Kidney epithelial cell (primary cell): ENCODE results near the gene BMERB1. TPM values are rescaled to one million over a fixed set of nuclear protein-coding genes. Genes with fewer than 3 reads are reported as not detected.
"Not testable (repeated sequence)": the region's sequence is repeated elsewhere in the genome, so short reads cannot be mapped to it uniquely, and the experiment has no call there.

Experiments
- DNase-seq: peaks from one replicate; pipeline ENCODE4 v3.0.0-alpha.2; 2010; ENCODE audit warnings: low read depth
- H3K27me3 ChIP-seq: 2 replicates; pipeline ENCODE4 v1.6.0; 2011; ENCODE audit warnings: low read length; ENCODE audit not compliant: control insufficient read depth, insufficient read depth
- H3K36me3 ChIP-seq: 2 replicates; pipeline ENCODE4 v1.5.1; 2011; ENCODE audit warnings: low read length; ENCODE audit not compliant: control insufficient read depth, insufficient read depth
- H3K4me3 ChIP-seq: 2 replicates; pipeline ENCODE4 v1.5.1; 2011; ENCODE audit warnings: low read depth, mild to moderate bottlenecking, control low read depth, low read length
- CTCF ChIP-seq: IDR thresholded peaks from 2 replicates; pipeline ENCODE4 v1.5.1; 2011; ENCODE audit warnings: mild to moderate bottlenecking, moderate library complexity, low read length, control low read depth, inconsistent platforms; ENCODE audit not compliant: insufficient read depth, poor library complexity, severe bottlenecking
- total RNA-seq: library from RNA; depleted of rRNA; stranded (reverse); fragments of >200 nt; gene quantifications from 2 replicates; pipeline ENCODE4 v1.2.3, GENCODE V29; 2015

BMERB1 gene
- total RNA-seq, 1 donor from 2014 or later: 29.3 TPM

- no peak for DNase-seq
- H3K4me3 ChIP-seq: no peak overlapping the region
- peak; percentile 65 for TF ChIP-seq CTCF
These were observed 6.6 kb upstream of the BMERB1 start for GRCh38 chr16:15427648-15428239.

GRCh38 chr16:15430884-15431283, 3.5 kb upstream of the BMERB1 start:
- DNase-seq, H3K4me3 ChIP-seq, H3K27me3 ChIP-seq: not testable (repeated sequence)

More at GRCh38 chr16:15427648-15428239, 6.6 kb upstream of the BMERB1 start:
- no peaks in the 10 kb centered on the region for H3K27me3 ChIP-seq
- H3K36me3 ChIP-seq: no peaks in the 10 kb centered on the region

GRCh38 chr16:15434079-15434424, 336 bp upstream of the BMERB1 start:
- no peak for DNase-seq
- no peak for TF ChIP-seq CTCF
- Histone ChIP-seq H3K36me3 (no peaks in the 10 kb centered on the region), H3K27me3 (no peaks in the 10 kb centered on the region), H3K4me3 (peak overlapping the region; percentile 87)

More at GRCh38 chr16:15430884-15431283, 3.5 kb upstream of the BMERB1 start:
- H3K36me3 ChIP-seq: not testable (repeated sequence)

GRCh38 chr16:15435216-15435864, 952 bp downstream of the BMERB1 start:
- TF ChIP-seq CTCF: no peak
- H3K36me3 ChIP-seq: no peaks in the 10 kb centered on the region
- H3K4me3 ChIP-seq: peak overlapping the region; percentile 87
- DNase-seq: no peak
- H3K27me3 ChIP-seq: no peaks in the 10 kb centered on the region

- H3K4me3 ChIP-seq: no peak overlapping the region
- DNase-seq: no peak
- TF ChIP-seq CTCF: no peak
- H3K36me3 ChIP-seq: no peaks in the 10 kb centered on the region
- H3K27me3 ChIP-seq: no peaks in the 10 kb centered on the region
These were observed 4.7 kb downstream of the BMERB1 start for GRCh38 chr16:15439102-15439501.

GRCh38 chr16:15439521-15439920, 5.1 kb downstream of the BMERB1 start:
- no peak overlapping the region for H3K4me3 ChIP-seq
- no peak for DNase-seq
- no peaks in the 10 kb centered on the region for H3K27me3 ChIP-seq
- H3K36me3 ChIP-seq: no peaks in the 10 kb centered on the region
- no peak for TF ChIP-seq CTCF
